CD4-positive, alpha-beta T cell treated with Interleukin-10 for 1 hour (primary cell): ENCODE data around the gene RRP12.

Experiments used
- DNase-seq: peaks from one replicate; pipeline ENCODE4 v3.0.0-alpha.2; 2020

The RRP12 gene

DNA sequence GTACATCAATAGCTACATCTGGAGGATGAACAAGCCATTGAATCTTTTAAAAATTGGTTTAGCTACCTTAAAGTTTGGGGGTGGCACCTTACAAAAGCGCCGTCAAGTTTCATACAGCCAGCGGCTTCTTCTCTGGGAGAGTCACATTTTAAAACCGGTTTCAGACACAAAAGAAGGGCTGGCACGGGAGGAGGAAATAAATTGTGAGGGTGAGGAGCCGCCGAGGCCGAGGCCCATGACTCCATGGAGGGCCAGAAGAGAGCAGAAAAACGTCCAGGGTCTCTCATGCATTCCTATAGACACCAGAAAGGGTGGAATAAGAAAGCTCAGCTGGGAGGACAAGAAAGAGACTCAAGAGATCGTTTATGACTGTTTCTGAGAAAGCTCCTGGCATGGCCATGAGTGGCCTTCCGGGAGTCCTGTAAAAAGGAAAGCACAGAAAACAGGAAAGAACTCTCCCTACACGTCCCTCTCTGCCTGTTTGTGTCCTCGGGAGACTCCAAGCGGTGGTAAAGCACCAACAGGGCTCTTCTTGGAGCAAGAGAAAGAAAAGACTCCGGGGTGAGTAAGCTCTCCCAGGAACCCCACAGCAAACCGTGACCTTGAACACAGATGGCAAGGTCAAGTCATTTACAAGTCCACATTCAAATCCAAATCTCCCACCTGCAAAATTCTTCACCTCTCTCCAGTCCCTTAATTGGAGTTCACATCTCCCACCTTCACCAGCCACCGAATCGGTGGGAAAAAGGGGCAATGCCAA, 68.4 kb downstream of the RRP12 start:
- DNase-seq, result no peak

DNA sequence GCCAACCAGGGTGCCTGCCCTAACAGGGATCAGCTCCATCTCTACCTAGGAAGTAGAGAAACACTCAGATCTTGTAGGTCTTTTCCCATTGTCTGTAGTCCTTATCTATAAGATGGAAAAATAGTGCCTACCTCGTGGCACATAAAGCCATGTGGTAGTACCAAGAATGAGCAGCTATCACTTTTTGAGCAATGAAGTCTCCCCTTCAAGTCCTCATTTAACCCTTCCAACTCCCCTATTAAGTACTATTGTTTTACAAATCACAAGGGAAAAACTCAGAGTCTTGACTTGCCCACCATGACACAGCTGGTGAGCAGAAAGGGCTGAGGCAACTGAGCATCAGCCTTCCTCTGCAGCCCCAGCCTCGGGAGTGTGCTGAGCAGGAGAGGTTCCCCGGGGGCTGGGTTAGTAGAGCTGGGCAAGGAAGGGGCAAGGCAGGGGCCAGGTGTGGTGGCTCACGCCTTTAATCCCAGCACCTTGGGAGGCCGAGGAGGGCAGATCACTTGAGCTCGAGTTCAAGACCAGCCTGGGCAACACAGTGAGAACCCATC, 69.9 kb downstream of the RRP12 start:
- no peak for DNase-seq

DNA sequence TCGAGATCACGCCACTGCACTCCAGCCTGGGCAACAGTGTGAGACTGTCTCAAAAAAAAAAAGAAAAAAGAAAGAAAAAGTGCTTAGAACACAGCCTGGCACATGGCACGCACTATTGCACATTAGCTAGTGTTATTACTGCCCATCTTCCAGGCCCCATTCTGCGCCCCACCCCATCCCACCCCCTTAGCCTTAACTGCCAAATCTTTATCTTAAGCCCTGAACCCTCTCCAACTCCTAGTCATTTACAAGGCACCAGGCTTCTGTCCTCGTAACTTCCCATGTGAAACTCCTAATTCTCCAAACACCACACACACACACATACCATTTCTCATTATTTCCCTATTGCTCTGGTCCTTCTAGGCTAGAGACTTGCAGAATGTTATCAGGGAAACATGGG, 71.4 kb downstream of the RRP12 start:
- DNase-seq, result no peak

DNA sequence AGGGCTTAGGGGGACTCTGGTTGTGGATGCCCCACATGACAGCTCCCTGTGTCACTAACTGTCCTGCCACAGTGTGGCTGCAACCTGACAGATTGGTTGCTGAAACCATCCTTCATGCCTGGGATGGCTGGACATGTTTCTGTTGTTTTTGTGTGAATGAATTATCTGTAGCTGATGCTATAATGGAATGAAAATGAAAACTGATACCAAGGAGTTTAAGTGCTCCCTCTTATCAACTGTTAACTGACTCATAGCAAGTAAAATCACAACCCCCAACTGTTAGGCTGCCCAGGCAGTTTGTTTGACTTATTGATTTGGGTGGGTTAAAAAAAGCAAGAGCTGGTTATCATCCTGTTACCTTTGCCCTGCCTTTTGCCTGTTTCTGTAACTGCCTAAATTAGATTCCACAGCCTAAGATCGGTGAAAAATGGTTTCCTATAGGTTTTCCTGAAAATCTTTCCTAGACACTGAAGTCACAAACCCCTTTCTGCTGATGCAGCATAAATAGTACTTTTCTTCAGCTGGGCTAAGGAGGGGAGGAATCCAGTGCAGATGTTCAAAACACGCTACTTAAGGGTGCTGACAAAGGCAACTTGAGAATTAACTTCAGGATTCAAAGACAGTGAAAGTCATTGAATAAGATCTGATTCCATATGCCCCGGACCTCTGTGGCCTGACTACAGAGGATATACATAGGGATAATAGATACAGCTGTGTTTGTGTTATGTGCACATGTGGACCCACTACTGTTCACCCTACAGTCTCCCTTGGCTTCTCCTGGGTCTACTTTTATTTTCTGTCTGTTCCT, 72.3 kb downstream of the RRP12 start:
- no peak for DNase-seq

DNA sequence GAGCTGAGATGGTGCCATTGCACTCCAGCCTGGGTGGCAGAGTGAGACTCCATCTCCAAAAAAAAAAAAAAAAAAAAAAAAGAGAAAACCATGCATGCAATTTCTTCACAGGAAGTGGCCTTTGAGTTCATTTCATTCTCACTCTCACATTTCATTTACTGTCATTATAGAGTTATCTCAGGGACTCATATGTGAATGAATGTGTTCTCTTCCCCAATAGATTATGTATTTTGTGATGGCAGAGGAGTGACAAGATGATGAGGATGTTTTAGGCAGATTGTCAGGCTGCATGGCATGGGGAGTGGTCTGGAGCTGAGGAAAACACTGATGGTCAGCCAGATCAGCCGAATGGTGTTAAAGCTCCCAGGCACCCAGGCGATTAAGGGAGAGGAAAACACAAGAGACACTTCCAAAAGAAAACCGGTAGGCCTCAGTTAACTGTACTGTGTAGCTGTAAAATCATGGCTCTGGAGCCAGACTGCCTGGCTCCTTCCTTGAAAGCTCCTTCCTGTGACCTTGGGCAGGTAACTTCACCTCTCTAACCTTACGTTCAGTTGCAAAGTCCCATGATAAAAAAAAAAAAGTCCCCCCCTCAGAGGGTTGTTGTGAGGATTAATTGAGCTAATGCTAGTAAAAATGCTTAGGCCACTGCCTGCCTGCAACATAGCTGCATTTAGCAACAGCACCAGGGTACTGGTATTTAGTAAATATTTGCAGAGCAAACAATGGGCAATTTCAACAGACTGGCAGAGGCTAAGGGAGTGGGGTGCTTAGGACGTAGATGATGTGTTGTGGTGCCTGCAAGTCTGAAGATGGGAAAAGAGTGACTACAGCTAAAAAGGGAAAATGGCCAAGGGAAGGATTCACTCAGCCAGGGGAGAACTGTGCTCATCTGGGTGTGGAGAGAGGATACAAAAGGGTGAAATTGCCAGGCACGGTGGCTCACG, 73.5 kb downstream of the RRP12 start:
- DNase-seq, result no peak

DNA sequence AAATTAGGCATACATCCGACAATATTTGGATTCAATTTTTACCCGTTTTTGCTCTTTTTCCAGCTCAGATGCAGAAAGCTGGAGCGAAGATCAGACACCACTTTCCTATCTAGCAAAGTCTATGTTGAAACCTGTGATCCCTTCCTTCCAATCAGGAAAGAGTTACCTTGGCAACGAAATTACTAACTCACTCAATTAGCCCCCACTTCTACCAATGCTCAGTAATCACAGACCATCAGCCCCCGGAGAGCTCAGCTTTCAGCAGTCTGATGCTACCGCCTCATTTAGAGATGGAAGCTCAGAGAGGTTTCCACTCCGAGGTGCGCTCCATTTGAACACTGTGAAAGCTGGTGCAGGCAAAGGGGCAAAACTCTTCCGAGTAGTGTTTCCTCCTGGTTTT, 75.4 kb downstream of the RRP12 start:
- DNase-seq, result no peak

DNA sequence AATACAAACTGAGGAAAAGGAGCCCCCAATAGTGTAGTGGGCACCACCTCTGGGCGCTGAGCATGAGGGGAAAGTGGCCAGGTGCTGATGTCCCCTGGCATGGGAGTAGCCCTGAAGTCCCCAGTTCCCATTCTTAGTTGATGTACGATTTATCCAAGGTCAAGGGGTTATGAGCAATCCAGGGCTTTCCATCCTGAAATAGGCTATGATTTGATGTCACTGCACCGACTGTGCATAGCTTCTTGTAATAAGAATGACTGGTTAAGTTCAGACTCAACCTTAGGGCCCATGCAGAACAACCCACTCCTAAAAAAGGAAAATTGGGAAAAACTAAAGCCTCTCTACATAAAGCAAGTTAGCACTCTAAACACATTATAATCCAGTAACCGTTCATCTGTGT, 77.6 kb downstream of the RRP12 start:
- DNase-seq, result no peak

DNA sequence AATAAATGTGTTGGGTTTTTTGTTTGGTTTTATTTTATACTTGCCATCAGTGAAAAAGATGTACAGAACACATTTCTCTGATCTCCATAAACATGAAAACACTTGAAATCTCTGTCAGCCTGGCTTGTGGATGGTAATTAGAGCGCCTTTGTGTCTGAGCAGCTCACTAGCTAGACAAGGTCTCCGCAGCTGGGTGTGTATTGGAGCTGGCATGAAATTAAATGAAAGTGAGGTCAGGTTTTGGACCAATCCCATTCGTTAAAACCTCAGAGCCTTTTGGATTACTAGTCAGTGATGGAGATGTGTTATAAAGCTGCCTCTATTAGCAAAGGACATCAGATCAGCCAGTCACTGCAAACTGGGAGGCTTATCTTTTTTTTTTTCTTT, 79.3 kb downstream of the RRP12 start:
- DNase-seq, result no peak

DNA sequence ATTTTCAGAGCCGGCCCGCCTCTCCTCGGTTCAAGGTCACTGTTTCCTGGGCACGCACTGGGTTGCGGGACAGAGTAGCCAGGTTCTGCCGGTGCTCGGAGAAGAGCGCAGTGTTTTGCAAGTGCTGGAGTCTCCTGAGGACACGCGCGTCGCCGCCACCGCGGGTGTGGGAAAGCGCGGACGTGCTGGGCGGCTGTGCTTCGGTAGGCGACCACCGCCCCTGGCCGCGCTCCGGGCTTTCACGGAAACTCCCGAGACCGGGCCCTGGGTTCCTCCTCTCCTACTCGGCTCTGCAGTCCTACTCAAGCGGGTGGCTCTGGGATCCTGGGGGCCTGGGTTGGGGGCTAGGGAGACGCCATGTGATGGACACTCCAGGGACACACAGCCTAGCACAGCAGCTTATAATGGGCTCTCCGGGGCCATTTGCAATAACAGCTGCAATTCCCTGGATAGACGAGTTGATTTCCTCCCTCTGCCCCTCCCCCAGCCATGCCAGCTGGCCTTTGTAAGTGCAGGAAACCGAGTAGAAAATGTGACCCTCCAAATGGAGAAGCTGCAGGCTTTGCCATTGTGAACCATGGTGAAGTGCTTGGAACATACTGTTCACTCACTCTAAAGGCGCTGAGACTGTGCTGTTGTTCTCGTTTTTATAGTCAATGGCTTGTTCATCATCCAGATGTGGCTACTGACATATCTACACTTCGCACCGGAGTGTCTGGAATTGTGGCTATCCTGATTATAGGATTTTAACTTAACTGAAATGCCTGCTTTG, 79.9 kb downstream of the RRP12 start:
- DNase-seq, result peak; percentile 12

DNA sequence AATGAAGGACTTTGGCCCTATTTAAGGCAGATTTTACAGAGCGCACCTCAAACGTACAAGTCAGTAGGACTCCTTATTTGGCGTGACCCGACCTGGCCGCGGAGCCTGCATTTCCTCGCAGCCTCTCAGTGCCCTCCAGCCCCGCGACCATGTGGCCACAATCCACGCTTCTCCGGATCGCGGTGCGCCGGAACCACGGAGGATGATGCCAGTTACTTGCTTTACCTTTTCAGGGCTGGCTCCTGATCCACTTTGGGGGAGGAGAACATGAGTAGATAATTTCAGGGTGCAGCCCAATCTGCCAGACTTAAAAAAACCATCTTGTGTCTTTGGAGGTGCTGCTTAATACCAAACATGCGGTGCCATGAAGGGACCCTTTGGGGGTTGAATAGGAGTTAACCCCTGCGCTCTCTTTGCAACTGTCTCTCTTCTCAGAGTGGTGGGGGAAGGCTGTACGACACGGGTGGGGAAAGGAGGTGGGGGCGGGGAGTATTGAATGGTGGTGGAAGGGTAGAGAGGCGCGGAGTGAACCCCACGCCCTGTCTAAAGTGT, 80.6 kb downstream of the RRP12 start:
- no peak for DNase-seq

DNA sequence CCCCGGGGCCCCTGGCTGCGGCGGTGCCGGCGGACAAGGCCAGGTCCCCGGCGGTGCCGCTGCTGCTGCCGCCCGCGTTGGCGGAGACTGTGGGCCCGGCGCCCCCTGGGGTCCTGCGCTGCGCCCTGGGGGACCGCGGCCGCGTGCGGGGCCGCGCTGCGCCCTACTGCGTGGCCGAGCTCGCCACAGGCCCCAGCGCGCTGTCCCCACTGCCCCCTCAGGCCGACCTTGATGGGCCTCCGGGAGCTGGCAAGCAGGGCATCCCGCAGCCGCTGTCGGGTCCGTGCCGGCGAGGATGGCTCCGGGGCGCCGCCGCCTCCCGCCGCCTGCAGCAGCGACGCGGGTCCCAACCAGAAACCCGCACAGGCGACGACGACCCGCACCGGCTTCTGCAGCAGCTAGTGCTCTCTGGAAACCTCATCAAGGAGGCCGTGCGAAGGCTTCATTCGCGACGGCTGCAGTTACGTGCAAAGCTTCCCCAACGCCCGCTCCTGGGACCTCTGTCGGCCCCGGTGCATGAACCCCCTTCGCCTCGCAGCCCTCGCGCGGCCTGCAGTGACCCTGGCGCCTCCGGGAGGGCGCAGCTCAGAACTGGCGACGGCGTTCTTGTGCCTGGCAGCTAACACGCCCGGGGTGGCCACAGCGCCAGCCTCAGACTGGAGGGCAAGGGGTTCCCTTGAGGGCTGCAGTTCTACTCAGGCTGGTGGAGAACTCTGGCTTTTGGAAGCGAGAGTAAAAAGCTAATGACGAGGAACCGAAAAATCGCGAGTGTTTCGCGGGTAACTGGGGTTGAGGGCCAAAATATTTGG, 81.3 kb downstream of the RRP12 start:
- peak; percentile 69 for DNase-seq

DNA sequence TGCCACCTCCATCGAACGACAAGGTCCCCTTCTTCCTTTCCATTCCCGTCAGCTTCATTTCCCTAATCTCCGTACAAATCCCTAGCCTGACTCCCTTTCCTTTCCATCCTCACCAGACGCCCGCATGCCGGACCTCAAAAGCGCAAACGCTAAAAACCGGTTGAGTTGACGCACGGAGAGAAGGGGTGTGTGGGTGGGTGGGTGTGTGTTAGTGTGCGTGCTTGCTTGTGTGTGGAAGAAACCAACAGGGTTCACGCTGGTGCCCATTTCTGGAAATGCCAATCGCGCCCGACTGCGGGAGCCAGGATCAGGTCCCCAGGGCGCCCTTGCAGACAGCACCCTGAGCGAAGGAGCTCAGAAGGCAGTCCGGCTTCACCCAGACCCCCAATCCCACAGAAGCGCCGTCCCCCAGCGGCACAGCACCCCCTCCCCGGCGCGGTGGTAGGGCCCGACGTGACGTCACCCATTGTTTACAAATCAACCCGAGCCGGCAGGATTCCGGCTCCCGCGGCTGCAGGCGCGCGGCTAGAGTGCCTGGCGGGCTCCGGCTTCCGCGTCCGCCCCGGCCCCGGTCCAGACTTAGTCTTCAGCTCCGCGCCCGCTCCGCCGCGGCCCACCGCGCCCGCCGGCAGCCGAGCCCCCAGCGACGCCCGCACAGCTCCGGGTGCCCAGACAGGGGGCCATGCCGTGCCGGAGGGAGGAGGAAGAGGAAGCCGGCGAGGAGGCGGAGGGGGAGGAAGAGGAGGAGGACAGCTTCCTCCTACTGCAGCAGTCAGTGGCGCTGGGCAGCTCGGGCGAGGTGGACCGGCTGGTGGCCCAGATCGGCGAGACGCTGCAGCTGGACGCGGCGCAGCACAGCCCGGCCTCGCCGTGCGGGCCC, 82.1 kb downstream of the RRP12 start, which contains the start of gene FRAT1:
Gene FRAT1, plus strand, starts transcription at position 500 of the 880 bp plus-strand sequence. Its CDS starts 183 bp downstream, at position 683.
- DNase-seq, result peak; percentile 92

DNA sequence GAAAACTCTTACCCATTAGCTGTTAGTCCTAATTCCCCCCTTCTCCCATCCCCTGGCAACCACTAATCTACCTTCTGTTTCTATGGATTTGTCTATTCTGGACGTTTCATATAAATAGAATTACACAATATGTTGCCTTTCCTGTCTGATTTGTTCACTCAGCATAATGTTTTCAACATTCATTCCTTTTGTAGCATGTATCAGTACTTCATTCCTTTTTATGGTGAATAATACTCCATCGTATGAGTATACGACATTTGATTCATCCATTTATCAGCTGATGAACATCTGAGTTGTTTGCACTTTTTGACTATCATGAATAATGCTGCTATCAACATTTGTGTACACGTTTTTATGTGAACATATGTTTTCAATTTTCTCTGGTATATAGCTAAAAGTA, 86.5 kb downstream of the RRP12 start:
- no peak for DNase-seq

DNA sequence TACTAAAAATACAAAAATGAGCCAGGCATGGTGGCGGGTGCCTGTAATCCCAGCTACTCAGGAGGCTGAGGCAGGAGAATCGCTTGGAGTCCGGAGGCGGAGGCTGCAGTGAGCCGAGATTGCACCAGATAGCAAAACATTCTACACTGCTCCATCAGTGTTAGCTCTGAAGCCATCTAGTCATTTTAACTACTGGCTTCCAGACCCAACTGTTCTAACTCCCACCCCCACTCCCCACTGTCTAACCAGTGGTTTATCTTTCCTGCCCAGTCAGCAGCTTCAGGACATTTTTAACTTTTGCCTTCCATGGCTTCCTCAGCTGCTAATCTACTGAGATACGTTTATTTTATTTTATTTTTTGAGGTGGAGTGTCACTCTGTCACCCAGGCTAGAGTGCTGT, 88.2 kb downstream of the RRP12 start:
- no peak for DNase-seq

DNA sequence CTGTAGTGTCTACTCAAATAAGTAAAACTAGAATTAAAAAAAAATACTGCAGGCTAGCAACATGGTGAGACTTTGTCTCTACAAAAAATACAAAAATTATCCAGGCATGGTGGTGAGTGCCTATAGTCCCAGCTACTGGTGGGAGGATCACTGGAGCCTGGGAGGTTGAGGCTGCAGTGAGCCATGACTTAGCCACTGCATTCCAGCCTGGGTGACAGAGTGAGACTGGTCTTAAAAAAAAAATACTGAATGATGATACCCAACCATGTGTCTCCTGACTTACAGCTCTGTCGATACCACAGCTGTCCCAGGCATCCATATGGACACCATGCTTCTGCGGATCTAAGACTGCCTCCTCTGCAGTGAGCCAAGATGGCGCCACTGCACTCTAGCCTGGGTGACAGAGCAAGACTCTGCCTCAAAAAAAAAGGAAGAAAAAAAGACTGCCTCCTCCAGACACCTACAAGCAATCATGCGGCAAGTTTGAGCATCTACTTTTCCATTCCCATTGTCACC, 90.0 kb downstream of the RRP12 start:
- no peak for DNase-seq

DNA sequence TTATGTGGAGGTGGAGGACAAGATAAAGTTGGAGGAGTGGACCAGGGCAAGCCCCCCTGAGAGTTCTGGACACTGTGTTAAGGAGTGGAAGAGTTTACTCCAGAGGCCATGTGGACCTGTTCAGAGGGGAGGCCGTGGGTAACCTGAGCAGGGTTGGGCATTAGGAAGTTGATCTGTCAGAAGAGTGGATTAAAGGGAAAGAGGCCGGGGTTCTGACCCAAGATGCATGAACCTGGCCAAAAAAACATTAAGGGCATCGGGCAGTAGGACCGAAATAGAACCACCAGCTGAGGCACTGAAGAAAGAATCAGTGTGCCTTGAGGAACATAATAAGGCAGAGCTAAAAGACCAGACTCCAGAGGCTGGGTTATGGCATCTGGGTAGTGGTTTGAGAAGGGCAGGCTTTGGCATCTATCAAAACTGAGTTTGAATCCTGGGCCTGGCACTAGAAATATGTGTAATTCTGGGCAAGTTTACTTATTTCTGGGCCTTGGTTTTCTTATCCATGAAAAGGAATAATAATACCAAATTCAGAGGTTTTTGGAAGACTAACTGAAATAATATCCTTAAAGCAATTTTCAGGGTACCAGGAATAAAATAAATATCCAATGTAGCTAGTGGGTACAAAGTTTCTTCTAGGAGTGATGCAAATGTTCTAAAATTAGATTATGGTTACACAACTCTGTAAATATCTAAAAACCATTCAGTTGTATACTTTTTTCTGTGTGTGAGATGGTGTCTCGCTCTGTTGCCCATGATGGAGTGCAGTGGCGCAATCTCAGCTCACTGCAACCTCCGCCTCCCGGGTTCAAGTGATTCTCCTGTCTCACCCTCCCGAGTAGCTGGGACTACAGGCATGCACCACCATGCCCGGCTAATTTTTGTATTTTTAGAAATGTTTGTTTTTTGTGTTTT, 93.0 kb downstream of the RRP12 start:
- no peak for DNase-seq

DNA sequence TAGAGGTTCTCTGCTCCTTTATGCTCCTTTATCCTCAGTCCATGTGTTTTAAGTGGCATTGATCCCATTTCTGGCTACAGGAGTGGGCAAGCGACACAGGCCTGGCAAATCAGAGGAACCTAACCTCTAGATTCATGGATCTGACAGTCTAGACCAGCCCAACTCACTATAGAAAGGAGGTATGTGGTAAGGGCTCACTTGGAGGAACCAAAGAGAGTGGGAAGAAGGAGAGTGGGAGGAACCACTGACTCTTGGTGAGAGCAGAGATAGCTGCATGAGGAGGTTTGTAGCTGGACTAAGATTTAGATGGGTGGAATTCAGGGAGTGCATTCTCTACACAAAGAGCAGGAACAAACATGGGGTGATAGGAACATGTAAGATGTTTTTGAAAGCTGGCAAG, 93.7 kb downstream of the RRP12 start:
- no peak for DNase-seq
